Eye (tissue), 1 donor: ENCODE measurements around the gene SYNE1.
"Not testable (repeated sequence)": the region's sequence is repeated elsewhere in the genome, so short reads cannot be mapped to it uniquely, and the experiment has no call there.

Source experiments
- DNase-seq: peaks from one replicate; pipeline ENCODE4 v3.0.0-alpha.2; 2015

SYNE1 gene

DNA sequence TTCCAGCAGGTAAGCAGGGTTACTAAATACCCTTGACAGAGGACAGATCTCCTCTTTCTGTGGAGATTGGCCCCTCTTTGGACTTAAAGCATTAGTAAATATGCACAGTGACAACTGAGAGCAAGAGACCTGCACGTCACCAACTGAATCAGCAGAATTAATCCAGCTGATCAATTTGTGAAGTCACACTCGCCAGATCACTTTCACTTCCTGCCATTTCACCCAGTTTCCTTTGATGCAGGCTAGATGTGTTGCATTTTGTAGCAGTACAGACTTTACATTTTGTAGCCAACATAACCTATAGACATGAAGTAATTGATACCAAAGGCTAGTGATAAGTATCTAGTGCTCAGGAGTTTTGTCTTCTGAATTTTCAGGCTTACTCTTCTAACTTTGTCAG lies 11.9 kb downstream of the SYNE1 start:
- DNase-seq, result no peak

DNA sequence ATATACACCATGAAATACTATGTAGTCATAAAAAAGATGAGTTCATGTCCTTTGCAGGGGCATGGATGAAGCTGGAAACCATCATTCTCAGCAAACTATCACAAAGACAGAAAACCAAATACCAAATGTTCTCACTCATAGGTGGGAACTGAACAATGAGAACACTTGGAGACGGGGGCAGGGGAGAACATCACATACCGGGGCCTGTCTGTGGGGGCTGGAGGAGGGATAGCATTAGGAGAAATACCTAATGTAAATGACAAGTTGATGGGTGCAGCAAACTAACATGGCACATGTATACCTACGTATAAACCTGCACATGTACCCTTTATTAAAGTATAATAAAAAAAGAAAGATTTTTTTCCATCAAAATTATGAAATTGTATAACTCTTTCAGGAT lies 22.4 kb downstream of the SYNE1 start:
- DNase-seq, result not testable (repeated sequence)

DNA sequence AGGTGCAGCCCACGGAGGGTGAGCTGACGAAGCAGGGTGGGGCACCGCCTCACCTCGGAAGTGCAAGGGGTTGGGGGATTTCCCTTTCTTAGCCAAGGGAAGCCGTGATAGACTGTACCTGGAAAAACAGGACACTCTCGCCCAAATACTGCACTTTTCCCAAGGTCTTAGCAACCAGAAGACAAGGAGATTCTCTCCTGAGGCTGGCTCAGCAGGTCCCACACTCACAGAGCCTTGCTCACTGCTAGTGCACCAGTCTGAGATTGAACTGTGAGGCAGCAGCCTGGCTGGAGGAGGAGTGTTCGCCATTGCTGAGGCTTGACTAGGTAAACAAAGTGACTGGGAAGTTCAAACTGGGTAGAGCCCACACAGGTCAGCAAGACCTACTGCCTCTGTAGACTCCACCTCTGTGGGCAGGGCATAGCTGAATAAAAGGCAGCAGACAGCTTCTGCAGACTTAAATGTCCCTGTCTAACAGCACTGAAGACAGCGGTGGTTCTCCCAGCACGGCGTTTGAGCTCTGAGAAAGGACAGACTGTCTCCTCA lies 28.0 kb downstream of the SYNE1 start:
- no peak for DNase-seq

DNA sequence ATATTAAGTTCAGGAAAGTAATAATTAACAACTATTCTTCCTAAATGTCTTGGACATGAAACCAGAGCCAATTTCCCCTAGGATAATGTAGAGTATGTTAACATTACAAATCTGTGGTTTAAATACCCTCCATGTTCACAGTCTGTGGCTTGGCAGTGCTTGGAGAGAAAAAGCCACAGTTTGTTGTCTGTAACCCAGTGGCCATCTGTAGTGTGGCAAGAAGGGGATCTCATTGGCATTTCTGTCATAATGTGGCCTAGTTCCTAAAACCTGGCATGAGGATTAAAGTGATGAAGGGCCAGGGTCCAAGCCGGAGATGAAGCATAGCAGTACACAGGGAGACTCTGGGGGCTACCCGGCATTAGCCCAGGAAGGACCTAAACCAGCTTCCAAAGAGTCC lies 31.2 kb downstream of the SYNE1 start:
- no peak for DNase-seq

DNA sequence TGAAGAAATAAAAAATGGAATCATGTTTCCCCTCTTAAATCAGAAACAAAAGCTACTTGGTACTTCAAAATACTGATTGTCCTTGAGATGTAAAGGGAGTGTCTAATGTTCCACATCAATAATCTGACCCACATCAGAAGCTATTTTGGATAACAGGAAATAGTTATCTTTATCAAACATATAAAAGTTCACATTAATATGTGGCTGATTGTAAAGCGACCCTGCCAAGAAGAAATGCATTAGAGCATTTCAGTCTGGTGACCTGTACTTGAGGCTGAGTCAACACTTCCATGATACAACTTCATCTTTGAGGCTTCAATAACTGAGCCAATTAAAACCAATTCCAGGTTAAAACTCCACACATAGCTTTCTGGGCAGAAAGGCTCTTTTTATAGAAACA lies 31.8 kb downstream of the SYNE1 start:
- DNase-seq, result no peak

DNA sequence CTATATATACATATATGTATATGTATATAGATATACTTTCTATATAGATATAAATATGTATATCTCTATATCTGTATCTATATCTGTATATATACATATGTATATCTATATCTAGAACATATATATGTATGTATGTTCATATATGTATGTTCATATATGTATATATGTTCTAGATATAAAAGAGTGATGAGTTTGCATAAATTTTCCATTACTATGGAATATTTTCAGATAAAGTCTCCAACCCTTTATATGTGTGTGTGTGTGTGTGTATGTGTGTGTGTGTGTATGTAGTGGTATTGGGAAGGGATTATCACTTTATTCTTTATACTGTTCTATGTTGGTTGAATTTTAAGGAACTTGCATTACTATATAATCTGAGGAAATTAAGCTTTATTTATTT lies 33.3 kb downstream of the SYNE1 start:
- no peak for DNase-seq

DNA sequence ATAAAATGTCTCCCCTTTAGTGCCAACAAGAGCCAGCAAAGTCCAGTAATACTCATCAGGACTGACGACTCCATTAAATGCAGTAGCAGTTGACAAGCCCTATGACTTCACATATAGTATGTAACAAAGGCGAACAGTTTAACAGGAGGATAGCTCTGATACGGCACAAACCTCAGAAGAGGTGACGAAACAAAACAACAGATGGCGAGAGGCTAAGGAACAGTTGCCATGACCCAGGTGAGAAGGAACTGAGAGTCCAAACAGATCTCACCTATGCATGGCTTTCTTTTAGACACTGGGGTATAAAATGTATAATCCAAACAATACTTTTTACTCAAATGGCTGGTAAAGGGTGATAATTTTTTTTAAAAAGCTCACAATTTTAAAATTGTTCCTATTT lies 37.1 kb downstream of the SYNE1 start:
- DNase-seq, result no peak

DNA sequence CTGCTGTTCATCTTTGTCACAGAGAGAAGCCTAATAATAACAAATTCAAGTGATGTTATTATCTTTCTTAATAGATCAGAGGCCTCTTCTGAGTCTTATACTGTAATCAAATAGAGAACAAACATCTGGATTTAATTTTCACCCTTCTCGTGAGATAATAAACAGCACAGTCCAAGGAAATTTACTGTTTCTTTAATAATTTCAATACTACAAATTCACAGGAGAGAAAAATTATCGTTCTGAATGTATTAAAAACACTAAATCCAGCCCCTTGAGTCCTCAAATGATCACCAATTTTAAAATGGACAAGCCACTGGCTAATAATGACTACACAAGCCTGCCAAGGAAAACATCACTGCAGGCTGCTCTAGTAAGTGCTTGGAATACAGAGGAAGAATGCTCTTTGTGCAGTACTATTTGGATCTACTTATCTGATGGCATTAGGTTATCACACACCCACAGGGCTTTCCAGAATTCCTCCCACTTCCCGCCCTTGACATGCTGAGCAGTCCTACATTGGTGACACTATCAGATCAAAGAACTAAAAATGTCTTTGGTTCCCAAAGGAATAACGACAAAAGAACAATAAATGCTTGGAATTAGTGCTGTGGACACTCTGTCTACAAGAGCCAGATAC lies 38.1 kb downstream of the SYNE1 start:
- no peak for DNase-seq

DNA sequence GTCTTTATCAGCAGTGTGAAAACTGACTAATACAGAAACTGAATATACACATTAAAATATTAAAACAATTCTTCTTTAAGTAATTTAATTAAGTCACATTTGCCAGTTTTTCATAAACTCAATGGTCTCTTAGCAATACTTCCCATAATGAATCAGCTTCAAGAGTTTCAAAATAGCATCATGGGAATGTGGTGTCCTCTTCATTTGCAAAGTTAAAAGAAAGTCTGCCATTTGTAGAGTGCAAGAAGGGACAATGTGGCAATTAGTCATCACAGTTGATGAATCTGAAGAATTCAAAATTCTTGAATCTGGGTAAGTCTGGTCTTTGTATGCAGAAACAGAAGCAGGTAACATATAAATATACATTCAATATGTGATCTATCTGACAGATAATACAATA lies 38.7 kb downstream of the SYNE1 start:
- no peak for DNase-seq

DNA sequence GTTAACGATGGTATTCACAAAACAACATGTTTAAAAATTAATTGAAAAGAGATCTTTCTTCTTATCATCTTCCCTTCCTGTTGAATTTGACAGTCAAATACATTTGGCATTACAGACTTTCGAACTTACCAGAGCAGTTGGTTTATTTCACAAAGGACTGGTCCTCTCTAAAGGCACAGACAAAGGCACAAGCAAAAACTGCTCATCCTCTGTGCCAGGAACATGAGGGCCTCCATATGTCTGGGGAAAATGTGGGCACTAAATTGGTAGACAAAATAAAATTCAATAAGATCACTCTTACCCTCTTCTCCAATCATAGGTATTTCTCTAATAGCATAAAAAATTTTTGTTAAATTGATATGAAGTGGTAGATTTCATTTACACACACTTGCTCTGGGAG lies 40.4 kb downstream of the SYNE1 start:
- DNase-seq, result no peak

DNA sequence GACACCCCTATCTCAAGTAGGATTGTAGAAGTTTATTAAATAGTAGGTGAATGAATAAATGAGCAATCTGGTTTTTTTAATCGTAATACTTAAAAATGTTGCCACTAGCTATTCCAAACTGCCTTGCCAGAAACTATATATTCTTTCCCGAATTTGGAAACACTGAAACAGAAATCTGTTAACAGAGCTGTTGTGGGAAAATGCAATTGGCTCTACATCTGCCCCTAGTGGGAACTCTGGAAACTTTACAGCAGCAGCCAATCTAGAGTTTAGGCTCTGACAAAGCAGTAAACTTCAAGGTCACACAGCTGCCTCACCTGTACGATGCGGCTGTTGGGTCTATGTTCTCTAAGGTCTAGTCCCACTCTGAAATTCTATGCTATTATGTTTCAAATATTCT lies 41.7 kb downstream of the SYNE1 start:
- DNase-seq, result no peak

DNA sequence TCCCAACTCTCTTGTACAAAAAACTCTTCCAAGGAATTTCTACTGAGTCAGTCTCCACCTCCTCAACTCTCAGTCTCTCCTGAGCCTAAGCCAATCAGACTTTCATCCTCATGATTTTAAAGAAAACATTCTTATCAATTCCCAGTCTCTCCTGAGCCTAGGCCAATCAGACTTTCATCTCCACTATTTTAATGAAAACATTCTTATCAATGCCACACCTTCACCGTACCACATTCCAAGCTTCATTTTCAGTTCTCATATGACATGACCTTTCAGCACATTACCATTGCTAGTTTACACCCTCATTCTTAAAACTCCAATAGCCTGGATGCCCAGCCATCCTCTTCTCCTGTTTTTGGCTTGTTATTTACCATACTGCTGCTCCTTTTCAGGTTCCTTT lies 42.5 kb downstream of the SYNE1 start:
- no peak for DNase-seq

DNA sequence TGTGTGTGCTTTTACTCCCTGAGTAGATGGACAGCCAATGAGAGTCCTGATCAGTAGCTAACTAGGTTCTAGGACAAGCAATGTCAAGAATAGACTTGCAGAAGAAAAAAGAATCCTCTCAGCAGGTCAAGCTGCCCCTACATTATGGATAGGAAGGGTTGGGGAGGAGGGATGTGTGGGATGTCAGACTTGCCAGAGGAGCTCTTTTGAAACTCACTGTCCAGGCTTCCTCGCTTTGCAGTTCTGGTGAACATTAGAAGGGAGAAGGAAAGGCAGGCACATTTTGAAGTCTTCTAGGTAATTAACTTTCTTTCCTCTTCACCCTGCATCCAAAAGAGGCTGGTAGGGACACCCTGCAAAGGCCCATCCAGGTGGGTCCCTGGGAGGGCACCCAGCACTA lies 48.7 kb downstream of the SYNE1 start:
- no peak for DNase-seq

DNA sequence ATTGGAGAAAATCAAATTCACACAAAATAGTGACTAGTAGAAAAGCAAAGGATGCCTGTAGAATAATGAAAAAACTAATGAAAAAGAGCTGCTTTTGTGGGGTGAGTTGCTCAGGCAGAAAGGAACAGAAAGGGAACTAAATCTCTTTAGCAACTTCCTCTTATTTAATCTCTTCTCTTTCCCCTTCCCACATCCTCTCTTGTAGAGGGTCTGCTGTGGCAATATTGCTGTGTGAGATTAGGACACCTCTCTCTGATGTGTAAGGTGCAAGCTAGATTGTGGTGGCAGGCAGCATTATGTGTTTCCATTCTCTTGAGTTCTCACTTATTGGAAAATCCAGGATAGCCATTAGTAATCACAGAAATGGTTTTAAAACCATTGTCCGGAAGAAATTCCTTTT lies 49.7 kb downstream of the SYNE1 start:
- DNase-seq, result no peak

DNA sequence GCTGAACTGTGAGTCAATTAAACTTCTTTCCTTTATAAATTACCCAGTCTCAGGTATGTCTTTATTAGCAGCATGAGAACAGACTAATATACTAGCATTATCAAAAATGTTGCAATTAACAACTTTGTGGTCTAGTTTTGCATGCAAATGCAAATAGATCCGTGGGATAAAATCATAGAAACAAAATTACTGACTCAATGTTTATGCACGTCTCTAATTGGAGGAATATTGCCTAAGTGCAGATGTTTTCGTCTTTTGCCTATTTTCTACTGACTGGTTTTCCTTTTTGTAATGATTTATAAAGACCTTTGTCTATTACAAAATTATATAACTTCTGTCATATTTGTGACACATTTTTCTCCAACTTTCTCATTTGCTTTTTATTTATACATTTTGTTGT lies 51.9 kb downstream of the SYNE1 start:
- no peak for DNase-seq

DNA sequence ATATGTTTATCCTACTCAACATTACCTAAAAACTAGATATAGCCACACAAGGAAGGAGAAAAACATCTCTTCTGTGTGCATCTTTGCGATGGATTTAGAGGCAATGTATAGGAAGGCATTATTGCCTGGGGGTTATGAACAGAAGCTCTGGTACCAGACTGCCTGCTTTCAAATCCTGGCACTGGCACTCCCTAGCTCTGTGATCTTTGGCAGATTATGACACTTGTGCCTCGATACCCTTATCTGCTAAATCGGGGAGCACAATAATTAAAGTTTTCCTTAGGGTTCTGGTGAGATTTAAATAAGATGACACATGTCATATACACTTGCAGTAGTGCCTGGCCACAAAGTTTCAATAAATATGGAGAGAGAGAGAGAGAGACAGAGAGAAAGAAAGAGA lies 53.3 kb downstream of the SYNE1 start:
- no peak for DNase-seq

DNA sequence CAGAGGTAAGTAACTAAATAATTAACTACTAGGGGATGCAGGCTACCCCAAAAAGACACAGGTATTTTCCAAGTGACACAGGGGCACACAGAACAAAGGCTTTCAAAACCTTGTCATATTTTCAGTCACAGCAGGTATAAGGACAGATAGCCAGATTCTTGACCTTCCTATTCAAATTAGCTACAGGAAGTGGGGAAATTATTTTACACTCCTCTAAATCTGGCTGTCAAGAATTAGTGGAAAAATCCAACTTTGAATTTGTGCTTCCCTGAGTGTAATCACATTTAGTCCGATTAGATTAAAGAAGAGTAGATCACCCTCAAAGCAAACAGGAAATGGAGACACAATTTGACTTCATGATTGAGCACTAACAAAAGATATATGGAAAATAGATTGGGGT lies 60.6 kb downstream of the SYNE1 start:
- DNase-seq, result no peak

DNA sequence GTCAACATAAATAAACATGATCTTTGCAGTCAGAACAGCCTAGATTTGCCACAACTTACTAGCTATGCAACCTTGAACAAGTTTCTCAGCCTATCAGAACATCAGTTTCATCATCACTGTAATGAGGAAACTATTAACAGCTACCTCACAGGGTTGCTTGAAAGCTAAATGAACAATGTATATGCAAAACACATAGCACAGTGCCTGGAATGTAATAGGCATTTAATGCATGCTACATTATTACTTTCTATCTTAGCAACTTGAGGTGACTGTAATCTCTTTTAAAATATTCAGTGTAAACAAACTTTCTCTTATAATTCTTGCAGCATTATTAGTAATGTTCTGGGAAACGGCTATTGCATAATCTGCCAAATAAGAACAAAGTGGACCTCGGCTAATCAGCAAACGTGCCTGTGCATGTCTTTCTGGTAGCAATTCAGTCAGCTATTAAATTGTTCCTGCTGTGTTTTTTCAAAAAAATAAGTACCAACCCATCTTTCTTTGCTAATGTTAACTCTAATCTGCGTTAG lies 61.5 kb downstream of the SYNE1 start:
- peak; percentile 21 for DNase-seq

DNA sequence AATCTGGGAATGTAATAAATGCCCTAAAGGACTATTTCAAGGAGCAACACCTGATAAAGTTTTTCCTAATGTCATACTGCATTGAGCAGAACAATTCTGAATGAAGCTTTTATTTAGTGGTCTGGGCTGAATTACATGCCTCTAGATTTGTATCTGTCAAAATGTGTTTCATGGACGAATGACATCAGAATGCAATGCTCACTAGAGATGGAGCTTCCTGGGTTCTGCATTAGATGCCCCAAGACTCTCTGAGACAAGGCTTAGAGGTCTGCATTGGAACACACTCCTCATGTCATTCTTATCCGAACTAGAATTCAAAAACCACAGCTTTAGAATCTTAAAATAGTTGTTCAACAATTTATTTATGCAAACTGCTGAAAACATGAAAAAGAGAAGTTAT lies 62.0 kb downstream of the SYNE1 start:
- DNase-seq, result peak; percentile 62

DNA sequence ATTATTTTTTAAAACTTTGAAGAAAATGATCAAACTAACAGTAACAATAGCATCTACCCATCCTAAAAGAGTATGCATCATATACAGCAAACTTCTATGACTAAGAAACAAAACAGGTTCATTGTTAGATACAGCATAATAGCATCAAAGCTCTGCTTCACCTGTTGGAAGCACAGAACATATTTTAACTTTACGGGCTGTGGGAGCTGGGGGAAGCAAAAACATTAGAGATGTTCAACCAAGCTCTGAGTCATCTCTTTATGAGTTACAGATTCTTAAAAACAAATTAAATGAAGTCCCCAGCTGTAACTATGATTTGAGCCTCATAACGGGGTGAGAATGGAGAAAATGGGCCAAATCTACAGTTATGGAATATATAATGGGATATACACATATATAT lies 63.4 kb downstream of the SYNE1 start:
- DNase-seq, result no peak

DNA sequence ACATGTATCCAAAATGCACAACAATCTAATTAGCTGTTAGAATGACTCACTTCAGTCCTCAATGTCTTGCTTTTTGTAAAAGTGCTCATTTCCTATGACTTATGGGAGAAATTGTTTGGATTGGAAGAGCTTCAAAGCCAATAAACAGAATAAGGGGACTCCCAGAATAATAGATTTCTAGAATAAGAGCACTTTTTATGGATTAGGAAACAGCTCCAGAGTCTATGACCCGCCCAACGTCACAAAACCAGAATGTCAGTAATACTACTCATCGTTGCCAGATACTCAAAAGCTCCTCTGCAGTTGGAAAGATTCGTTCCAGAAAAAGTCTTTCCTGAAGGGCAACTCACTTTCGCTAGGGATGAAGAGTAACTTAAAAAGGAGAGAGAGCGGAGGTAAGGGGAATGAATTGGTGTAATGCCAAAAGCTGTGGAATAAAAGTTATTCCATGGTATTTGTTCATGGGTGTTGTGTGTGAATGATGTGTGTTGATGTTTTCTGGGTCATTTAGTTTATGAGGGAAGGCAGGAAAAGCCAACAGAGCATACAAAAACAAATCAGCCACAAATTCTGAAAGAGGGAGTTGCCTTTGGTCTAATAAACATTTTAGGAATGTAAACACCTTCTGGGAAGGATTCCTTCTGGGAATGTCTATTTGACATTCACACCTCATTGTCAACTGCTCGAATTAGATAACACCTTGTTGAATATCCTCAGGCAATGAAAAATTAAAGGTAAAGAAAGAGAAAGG lies 64.6 kb downstream of the SYNE1 start:
- no peak for DNase-seq

DNA sequence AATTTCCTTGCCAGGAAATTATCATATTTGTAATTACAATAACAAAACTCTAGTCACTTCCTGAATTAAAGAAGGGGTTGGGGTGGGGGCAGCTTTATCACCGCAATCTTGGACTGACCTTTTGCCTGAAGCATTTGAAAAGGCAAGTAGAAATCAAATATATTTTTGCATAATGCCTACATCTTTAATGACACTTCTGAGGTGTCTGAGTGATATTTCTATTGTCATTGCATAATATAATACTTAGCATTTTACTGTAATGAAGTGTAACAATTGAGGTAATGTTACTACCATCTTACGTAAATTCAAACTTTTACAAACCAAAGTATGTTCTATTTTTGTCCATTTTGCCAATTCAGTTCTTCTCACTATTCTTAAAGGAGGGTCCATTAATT lies 65.2 kb downstream of the SYNE1 start:
- no peak for DNase-seq

DNA sequence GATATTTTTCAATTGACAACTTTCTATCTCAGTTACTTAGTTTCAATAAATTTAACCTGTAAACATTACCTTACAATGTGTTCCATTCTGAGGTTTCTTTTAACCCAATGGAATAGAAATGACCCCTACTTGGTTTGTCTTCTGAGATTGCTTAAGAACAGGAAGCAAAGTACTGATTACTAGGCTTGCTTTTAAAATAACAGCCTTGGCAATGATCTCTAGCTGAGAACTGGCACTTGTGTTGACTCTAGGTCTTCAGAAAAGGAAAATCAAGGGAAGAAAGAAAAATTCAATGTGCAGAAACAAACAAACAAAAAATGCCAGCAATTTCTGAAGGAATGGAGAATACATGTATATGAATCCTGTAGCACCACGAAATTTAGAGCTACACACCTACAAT lies 66.1 kb downstream of the SYNE1 start:
- no peak for DNase-seq

DNA sequence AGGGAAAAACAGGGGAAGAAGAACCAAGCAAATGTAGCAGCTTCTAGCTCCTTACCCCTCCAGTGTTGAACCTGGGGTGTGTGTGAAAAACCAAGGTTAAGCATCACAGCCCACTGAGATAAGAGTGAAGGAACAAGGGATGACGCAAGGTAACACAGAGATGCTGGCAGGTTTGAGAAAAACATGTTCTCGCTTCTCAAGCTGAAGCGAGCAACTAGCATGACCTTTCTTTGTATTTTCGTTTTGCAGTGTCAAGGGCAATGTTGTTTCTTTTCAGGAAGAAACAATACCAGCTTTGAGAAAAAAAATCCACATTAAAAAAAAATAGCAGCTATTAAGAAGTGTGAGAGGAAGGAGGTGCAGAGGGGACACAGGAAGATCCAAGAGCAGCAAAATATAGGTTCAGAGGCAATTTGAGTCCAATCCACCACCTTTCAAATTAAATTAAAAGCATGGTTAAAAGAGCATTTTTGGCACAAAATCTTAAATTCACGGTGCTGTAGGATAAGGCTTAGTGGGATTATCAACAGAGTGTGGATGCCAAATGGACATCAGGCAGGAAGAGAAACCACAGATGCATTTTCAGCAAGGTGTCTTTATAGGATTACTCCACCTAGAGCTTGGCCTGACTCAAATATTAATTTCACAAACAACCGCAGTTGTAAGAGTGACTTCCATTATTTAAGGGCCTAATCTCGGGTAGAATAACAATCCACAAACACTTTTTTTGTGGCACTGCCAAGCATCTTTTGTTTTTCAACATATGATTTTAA lies 70.9 kb downstream of the SYNE1 start:
- no peak for DNase-seq
